Anterior cingulate cortex (tissue), 58 donors: ENCODE measurements around the gene OR4K2.
"Not testable (repeated sequence)": the region's sequence is repeated elsewhere in the genome, so short reads cannot be mapped to it uniquely, and the experiment has no call there.

Experiments
- DNase-seq, 58 donors: peaks; one replicate each; lab custom pipeline; 2025; lab: John Stamatoyannopoulos, UW

OR4K2 gene, protein sequence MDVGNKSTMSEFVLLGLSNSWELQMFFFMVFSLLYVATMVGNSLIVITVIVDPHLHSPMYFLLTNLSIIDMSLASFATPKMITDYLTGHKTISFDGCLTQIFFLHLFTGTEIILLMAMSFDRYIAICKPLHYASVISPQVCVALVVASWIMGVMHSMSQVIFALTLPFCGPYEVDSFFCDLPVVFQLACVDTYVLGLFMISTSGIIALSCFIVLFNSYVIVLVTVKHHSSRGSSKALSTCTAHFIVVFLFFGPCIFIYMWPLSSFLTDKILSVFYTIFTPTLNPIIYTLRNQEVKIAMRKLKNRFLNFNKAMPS

GRCh38 chr14:19874842-19875241 is at the start of gene OR4K2:
TSS of gene OR4K2 (plus strand) at chr14:19875142. CDS start at chr14:19876268, 1,126 bp downstream.
- no peak for DNase-seq

DNA sequence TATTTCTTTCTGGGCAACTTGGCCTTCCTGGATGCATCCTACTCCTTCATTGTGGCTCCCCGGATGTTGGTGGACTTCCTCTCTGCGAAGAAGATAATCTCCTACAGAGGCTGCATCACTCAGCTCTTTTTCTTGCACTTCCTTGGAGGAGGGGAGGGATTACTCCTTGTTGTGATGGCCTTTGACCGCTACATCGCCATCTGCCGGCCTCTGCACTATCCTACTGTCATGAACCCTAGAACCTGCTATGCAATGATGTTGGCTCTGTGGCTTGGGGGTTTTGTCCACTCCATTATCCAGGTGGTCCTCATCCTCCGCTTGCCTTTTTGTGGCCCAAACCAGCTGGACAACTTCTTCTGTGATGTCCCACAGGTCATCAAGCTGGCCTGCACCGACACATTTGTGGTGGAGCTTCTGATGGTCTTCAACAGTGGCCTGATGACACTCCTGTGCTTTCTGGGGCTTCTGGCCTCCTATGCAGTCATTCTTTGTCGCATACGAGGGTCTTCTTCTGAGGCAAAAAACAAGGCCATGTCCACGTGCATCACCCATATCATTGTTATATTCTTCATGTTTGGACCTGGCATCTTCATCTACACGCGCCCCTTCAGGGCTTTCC is 47.2 kb upstream of the OR4K2 start:
- DNase-seq = not testable (repeated sequence)

DNA sequence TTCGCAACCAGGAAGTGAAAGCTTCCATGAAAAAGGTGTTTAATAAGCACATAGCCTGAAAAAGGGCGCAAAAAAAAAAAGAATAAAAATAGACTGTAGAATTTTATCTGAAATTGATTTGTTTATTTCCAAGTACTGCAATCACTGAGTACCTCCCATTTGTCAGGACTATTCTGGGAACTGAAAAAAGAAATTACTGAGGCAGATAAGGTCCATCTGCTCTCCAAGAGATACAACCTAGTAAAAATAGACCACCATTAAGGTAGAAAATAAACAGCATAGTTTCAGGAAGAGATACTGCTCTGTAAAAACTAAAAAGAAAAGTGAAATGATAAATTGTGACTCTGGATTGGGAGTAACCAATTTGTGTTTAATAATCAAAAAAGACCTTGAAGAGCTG is 46.6 kb upstream of the OR4K2 start:
- no peak for DNase-seq

- DNase-seq = not testable (repeated sequence)
Observed at GRCh38 chr14:19834203-19834848, 40.6 kb upstream of the OR4K2 start.

GRCh38 chr14:19838433-19838832 is 36.5 kb upstream of the OR4K2 start:
- no peak for DNase-seq

DNA sequence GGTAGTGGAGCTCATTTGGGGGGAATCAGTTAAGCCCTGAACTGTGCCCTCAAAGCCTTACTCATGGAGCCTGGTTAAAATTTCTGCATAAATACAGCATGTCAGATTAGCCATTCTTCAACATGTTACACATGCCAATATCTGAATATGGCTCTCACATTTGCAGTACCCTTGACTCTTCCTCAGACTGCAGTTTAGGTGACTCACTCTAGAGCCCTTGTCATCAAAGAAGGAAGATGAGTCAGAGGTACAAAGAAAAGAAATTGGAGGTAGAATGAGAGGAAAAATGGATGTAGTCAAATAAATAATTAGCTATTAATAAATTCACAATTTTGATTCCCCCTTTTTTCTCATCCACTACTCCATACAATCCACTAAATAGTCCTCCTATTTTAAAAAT is 23.6 kb upstream of the OR4K2 start:
- no peak for DNase-seq

GRCh38 chr14:19866061-19866669 is 8.8 kb upstream of the OR4K2 start:
- not testable (repeated sequence) for DNase-seq

DNA sequence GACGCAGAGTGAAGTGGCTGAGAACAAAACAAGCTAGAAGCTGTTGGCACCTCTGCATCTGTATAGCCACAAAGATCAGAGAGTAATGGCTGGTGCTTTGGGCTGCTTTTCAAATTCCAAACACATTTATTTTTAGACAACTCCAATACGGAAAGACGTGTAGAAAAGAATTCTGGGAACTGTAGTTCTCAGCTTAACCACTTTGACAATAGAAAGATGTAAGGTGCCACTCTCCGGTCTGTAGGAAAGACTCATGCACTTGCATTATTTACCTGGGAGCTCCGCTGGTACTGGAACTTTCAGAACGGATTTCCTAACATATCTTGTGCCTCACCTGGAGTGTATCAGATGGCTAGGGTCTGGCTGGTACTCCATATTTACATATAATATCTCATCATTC is 1.8 kb upstream of the OR4K2 start:
- no peak for DNase-seq

GRCh38 chr14:19878029-19878642 is 3.2 kb downstream of the OR4K2 start:
- no peak for DNase-seq

DNA sequence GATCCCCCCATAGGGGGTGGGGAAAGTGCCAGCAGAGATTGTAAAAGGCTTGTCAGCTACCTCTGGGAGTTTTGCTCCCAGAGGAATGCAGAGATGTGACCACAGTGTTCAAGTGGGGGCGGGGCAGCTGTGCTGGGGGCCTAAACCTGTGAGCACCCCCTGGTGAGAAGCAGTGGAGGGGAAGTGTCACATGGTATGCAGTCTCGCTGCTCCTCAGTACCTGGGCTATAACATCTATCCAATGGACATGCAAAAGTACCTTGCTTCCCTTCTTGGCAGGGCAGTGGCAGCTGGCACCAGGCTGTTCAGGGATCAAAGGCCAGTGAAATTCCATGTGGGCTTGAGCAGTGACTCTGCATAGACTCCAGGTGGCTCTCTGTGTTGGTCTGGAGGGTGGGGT is 20.3 kb downstream of the OR4K2 start:
- DNase-seq = no peak

DNA sequence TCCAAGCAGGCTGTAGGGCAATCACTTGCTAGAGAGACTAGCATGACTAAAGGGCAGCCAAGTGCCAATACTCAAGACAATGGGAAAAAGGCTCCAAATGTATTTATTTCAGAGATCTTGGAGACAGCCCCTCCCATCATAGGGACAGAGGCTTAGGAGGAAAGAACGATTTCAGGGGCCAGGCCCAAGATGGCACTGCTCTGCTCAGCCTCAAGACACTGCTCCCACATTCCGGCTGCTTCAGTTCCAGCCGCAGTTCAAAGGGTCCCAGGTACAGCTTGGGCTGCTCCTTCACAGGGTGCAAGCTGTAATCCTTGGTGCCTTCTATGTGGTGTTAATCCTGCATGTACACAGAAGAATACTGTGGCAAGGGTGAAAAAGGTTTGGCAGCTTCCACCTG is 26.1 kb downstream of the OR4K2 start:
- DNase-seq = no peak

- no peak for DNase-seq
Observed at GRCh38 chr14:19902409-19902808, 27.5 kb downstream of the OR4K2 start.

DNA sequence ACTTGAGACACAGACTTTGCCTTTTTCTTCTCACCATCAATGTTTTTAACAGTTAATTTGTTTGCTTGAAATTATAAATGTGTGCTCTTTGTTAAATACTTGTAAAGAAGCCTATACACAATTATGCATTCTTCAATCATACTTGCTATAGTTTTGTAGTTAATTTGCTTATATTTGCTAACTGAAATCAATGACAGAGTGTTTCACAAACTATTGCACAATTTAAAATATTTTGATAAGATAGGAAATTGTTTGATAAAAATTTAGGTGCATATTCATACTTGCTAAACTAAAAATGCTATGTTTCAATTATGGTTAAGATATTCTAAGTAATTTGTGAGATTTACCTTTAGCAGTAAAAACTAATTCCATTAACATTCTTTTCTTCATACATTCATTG is 31.7 kb downstream of the OR4K2 start:
- DNase-seq = no peak

DNA sequence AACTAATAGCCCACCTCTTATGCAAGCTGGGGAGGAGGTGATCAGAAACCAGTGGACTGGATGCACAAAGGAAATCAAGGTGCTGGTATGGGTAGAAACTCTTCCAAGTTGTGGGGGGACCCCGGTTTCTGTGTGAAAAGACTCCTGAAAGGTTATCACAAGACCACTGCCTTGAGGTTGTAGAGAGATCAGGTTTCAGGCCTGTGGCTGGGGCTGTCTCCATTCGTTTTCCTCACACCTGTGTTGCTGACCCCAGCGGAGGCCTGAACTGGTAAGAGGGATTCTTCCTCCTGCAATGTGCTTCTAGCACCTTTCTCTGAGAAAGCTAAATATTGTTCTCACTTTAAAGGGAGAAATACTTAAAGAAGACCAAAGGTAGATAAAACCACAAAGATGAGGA is 36.2 kb downstream of the OR4K2 start:
- no peak for DNase-seq

DNA sequence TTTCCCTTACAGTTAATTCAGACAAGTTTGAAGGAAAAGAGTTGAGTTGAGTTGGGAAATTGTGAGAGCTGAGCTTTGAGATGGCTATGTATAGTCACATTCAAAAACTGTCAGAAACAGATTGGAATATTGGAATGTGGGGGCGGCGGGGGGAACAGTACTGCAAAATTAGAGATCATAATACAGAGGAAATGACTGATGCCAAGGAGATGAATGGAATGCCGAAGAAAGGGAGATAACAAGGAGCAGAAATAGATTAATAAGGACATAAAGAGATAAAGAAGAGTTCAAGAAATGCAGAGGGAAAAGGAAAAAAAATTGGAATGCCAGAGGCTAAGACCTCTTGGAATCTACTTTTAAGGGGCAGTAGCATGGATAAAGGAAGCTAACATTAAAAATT is 42.3 kb downstream of the OR4K2 start:
- no peak for DNase-seq

- DNase-seq = no peak
Observed at GRCh38 chr14:19917955-19918518, 43.1 kb downstream of the OR4K2 start.

GRCh38 chr14:19918553-19919264 is 43.8 kb downstream of the OR4K2 start:
- DNase-seq = no peak

GRCh38 chr14:19920021-19920657 is 45.2 kb downstream of the OR4K2 start, which contains the start of gene OR4K5:
TSS of gene OR4K5 (plus strand) at chr14:19920607. CDS start at chr14:19920607, 0 bp downstream.
- DNase-seq = no peak

GRCh38 chr14:19930617-19931016 is 55.7 kb downstream of the OR4K2 start, which contains the start of gene OR4K1:
TSS of gene OR4K1 (plus strand) at chr14:19930917. CDS start at chr14:19935667, 4,750 bp downstream.
- DNase-seq = no peak
